Endodermal cell (in vitro differentiated cells): ENCODE measurements around the gene MARCHF3. TPM values are rescaled to one million over a fixed set of nuclear protein-coding genes. Genes with fewer than 3 reads are reported as not detected.

Experiments
- DNase-seq: peaks from one replicate; pipeline ENCODE4 v3.0.0-alpha.2; 2017
- H3K27ac ChIP-seq: 2 replicates; pipeline ENCODE4 v1.5.1; 2013; ENCODE audit warnings: mild to moderate bottlenecking, low read depth, low read length, moderate library complexity
- H3K27me3 ChIP-seq: 2 replicates; pipeline ENCODE4 v1.6.1; 2013; ENCODE audit warnings: mild to moderate bottlenecking, low read length, moderate library complexity; ENCODE audit not compliant: insufficient read depth, control insufficient read depth, poor library complexity, severe bottlenecking
- H3K36me3 ChIP-seq: 2 replicates; pipeline ENCODE4 v1.7.0; 2013; ENCODE audit warnings: mild to moderate bottlenecking, low read length, moderate library complexity; ENCODE audit not compliant: control insufficient read depth, insufficient read depth
- H3K4me1 ChIP-seq: one replicate; pipeline ENCODE4 v1.7.0; 2013; ENCODE audit warnings: low read length; ENCODE audit not compliant: control insufficient read depth, insufficient read depth
- H3K4me3 ChIP-seq: 2 replicates; pipeline ENCODE4 v1.5.1; 2013; ENCODE audit warnings: mild to moderate bottlenecking, low read length, moderate library complexity
- H3K9ac ChIP-seq: 2 replicates; pipeline ENCODE4 v1.6.1; 2013; ENCODE audit warnings: mild to moderate bottlenecking, low read length, moderate library complexity; ENCODE audit not compliant: poor library complexity, severe bottlenecking; ENCODE audit errors: extremely low read depth
- H3K9me3 ChIP-seq: 2 replicates; pipeline ENCODE4 v1.6.1; 2013; ENCODE audit warnings: mild to moderate bottlenecking, low read length, moderate library complexity; ENCODE audit not compliant: control insufficient read depth
- H3K27ac Mint-ChIP-seq: 2 replicates; pipeline ENCODE4 v1.8.0; 2020; ENCODE audit warnings: mixed read lengths
- H3K27me3 Mint-ChIP-seq: 2 replicates; pipeline ENCODE4 v1.8.0; 2021; ENCODE audit warnings: mild to moderate bottlenecking, mixed read lengths; ENCODE audit not compliant: insufficient read depth
- H3K36me3 Mint-ChIP-seq: 2 replicates; pipeline ENCODE4 v1.8.0; 2020; ENCODE audit warnings: low read depth, mixed read lengths
- H3K4me1 Mint-ChIP-seq: 2 replicates; pipeline ENCODE4 v1.8.0; 2020; ENCODE audit warnings: mixed read lengths
- H3K4me3 Mint-ChIP-seq: 2 replicates; pipeline ENCODE4 v1.8.0; 2020; ENCODE audit warnings: mild to moderate bottlenecking, moderate library complexity, mixed read lengths
- H3K9me3 Mint-ChIP-seq: 2 replicates; pipeline ENCODE4 v1.8.0; 2020; ENCODE audit warnings: mild to moderate bottlenecking, mixed read lengths
- WGBS, 2 experiments: methylation state at CpG; one replicate each; pipeline versions ENCODE4 v1.1.5 to v1.1.7; 2013; ENCODE audit warnings: missing lambda C conversion rate in 2 of 2, mixed read lengths in 1 of 2; ENCODE audit not compliant: insufficient coverage in 1 of 2, insufficient read length in 1 of 2; 5-methylcytosine and 5-hydroxymethylcytosine counted together
- total RNA-seq, 2 donors: library from RNA; stranded (reverse); fragmentation: NEBNext Ultra II Directional in 1 of 2; extraction: Animal tissue kit (Norgen Biotek cat#: 25700) in 1 of 2; gene quantifications; 2 replicates in 1 of 2; 3 replicates in 1 of 2; pipeline ENCODE4 v1.2.1, GENCODE V29; 2021
- TF ChIP-seq, protein P1 (sequence below): fragments of 200-600 bp; sonication (generic); conservative IDR thresholded peaks from 2 replicates; pipeline ENCODE4 v1.5.0; 2021; ENCODE audit warnings: antibody characterized with exemption, mild to moderate bottlenecking

MARCHF3 gene
- total RNA-seq, 2 donors from 2014 or later, result 4.4 to 11.3 TPM

DNA sequence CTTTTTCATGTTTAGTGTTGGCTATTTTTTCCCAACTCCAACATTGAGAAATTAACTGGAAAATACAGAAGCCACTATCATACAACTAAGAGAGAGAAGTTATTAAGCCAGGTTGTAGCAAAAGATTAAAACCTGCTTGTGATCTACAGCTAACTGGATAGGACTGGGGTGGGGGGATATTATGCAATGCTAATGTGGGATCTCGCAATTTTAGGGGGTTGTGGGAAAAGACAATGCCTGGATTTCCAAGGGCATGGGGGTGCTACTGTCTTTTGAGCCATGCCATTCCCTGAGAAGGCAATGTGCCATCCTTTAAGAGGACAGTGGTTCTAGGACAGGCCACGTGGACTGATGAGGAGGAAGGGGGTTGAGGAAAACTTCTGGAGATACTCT lies 46.5 kb downstream of the MARCHF3 start:
- H3K27me3 ChIP-seq, result no peaks in the 10 kb centered on the region
- peaks cover 2% of the 10 kb centered on the region for H3K27me3 Mint-ChIP-seq
- no peak overlapping the region for H3K9ac ChIP-seq
- H3K27ac ChIP-seq, result no peak overlapping the region
- H3K4me1 Mint-ChIP-seq, result peaks cover 18% of the 10 kb centered on the region
- 71 to 93% methylated on average over 1 to 2 of the region's 2 CpGs for WGBS, 2 experiments
- H3K9me3 Mint-ChIP-seq, result no peaks in the 10 kb centered on the region
- no peak overlapping the region for H3K4me3 Mint-ChIP-seq
- no peaks in the 10 kb centered on the region for H3K4me1 ChIP-seq
- no peak overlapping the region for H3K27ac Mint-ChIP-seq
- no peaks in the 10 kb centered on the region for H3K36me3 Mint-ChIP-seq
- TF ChIP-seq, protein P1, sequence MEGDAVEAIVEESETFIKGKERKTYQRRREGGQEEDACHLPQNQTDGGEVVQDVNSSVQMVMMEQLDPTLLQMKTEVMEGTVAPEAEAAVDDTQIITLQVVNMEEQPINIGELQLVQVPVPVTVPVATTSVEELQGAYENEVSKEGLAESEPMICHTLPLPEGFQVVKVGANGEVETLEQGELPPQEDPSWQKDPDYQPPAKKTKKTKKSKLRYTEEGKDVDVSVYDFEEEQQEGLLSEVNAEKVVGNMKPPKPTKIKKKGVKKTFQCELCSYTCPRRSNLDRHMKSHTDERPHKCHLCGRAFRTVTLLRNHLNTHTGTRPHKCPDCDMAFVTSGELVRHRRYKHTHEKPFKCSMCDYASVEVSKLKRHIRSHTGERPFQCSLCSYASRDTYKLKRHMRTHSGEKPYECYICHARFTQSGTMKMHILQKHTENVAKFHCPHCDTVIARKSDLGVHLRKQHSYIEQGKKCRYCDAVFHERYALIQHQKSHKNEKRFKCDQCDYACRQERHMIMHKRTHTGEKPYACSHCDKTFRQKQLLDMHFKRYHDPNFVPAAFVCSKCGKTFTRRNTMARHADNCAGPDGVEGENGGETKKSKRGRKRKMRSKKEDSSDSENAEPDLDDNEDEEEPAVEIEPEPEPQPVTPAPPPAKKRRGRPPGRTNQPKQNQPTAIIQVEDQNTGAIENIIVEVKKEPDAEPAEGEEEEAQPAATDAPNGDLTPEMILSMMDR, result no peak
- H3K36me3 ChIP-seq, result no peaks in the 10 kb centered on the region
- H3K4me3 ChIP-seq, result no peak overlapping the region
- H3K9me3 ChIP-seq, result no peaks in the 10 kb centered on the region
- DNase-seq, result no peak

DNA sequence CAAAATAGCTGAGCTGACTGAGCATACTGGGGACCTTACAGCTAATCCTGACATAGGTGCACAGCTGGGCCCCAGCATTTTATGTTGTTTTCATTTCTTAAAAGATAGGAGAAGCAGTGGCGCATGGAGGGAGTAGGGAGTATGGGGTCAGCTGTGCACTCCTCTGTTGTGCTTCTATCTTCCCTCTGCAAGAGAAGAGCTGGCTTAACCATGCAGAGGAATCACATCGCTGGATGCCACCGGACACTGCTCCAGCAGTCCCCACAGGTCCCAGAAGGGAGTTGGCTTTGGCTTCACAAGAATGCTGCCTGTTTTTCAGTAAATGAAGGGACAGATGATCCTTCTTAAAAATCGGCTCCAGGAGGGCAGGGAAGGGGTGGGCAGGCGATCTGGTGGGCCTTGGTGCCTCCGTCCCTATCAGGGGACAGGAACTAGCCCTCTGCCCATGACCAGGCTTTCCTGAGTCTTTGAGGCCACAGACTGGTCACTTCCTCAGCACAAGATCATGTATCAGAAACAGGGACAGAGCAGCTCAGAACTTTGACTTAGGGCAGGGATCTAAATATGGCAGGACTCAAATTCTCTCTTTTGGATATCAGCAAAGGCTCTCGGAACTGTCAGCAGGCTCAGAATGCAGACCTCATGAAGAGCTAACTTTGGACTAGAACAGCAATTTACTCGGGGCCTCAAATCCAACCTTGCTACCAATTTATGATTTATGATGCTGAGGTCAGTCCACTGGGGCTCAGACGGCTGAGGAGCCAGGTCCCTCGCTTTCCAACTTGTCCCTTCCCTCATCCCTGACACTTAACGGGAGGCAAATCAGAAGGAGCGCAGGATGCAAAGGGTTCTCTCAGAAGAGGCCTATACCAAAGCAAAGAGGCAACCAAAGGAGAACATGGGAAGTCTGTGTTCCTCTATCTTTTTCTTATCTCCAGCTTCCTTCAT lies 47.2 kb downstream of the MARCHF3 start:
- Histone ChIP-seq H3K4me3 (no peak overlapping the region), H3K4me1 (no peaks in the 10 kb centered on the region), H3K27ac (no peak overlapping the region), H3K27me3 (no peaks in the 10 kb centered on the region), H3K9me3 (no peaks in the 10 kb centered on the region), H3K9ac (no peak overlapping the region), H3K36me3 (no peaks in the 10 kb centered on the region)
- Mint-ChIP-seq H3K9me3 (no peaks in the 10 kb centered on the region), H3K4me1 (peaks cover 20% of the 10 kb centered on the region), H3K27me3 (peaks cover 2% of the 10 kb centered on the region), H3K27ac (no peak overlapping the region), H3K4me3 (no peak overlapping the region), H3K36me3 (no peaks in the 10 kb centered on the region)
- DNase-seq, result no peak
- TF ChIP-seq, protein P1, result no peak
- WGBS, 2 experiments, result 93 to 100% methylated on average over 7 to 12 of the region's 12 CpGs

DNA sequence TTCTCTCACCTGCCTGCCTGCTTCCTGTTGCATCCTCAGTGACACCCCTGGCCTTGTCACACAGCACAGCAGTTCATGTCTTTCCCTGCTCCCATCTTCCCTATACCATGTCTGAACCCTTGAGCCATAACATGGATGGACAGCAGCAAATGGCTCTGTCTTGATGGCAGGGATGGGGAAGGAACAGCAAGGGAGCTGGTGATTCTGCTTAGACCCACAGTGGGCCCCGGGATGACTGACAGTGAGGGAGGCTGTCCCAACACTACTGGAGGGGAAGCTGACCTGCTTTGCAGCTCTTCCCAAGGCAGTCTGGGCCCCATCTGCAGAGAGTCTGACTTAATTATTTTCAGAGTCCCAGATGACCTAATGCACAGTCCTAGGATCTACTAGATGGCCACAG lies 48.2 kb downstream of the MARCHF3 start:
- 86 to 92% methylated on average over 1 of the region's 1 CpG for WGBS, 2 experiments
- Mint-ChIP-seq H3K36me3 (no peaks in the 10 kb centered on the region), H3K4me3 (no peak overlapping the region), H3K27me3 (peaks cover 2% of the 10 kb centered on the region), H3K9me3 (no peaks in the 10 kb centered on the region), H3K4me1 (peaks cover 11% of the 10 kb centered on the region), H3K27ac (no peak overlapping the region)
- Histone ChIP-seq H3K36me3 (no peaks in the 10 kb centered on the region), H3K9me3 (no peaks in the 10 kb centered on the region), H3K27ac (no peak overlapping the region), H3K27me3 (no peaks in the 10 kb centered on the region), H3K4me1 (no peaks in the 10 kb centered on the region), H3K4me3 (no peak overlapping the region), H3K9ac (no peak overlapping the region)
- no peak for DNase-seq
- TF ChIP-seq, protein P1, result no peak
